Activated T-helper 2 cell treated with anti-CD3 and anti-CD28 coated beads, Interferon-gamma antibody, Interleukin-2, Interleukin-4, amounts not matched to agents 10 μg/mL and 5 μg/mL and 100 μg/mL, durations not matched to agents 14 hours and 24 hours and 36 hours (primary cell): ENCODE measurements around the gene CACFD1. TPM values are rescaled to one million over a fixed set of nuclear protein-coding genes. Genes with fewer than 3 reads are reported as not detected.
A peak's percentile ranks its signal among the peaks of the same experiment; 100 is the strongest.
"Not testable (repeated sequence)": the region's sequence is repeated elsewhere in the genome, so short reads cannot be mapped to it uniquely, and the experiment has no call there.

Experiments
- DNase-seq: peaks from one replicate; pipeline ENCODE4 v3.0.0; 2021; ENCODE audit warnings: low spot score
- H3K27ac Mint-ChIP-seq: one replicate; pipeline ENCODE4 v1.8.0; 2021; ENCODE audit warnings: mixed read lengths
- H3K27me3 Mint-ChIP-seq: one replicate; pipeline ENCODE4 v1.8.0; 2021; ENCODE audit warnings: low read depth, mixed read lengths
- H3K36me3 Mint-ChIP-seq: one replicate; pipeline ENCODE4 v1.8.0; 2021; ENCODE audit warnings: low read depth, mixed read lengths
- H3K4me1 Mint-ChIP-seq: one replicate; pipeline ENCODE4 v1.8.0; 2021; ENCODE audit warnings: low read depth, mixed read lengths
- H3K4me3 Mint-ChIP-seq: one replicate; pipeline ENCODE4 v1.8.0; 2021; ENCODE audit warnings: low read depth, mild to moderate bottlenecking, moderate library complexity, mixed read lengths
- H3K9me3 Mint-ChIP-seq: one replicate; pipeline ENCODE4 v1.8.0; 2021; ENCODE audit warnings: mixed read lengths
- intact Hi-C: fragments of 100-400 bp; cut with micrococcal nuclease; formaldehyde crosslinking; loops from one replicate; pipeline ENCODE4 v1.15.1; 2023
- total RNA-seq: library from RNA; stranded (reverse); gene quantifications from 2 replicates; pipeline ENCODE4 v1.2.3, GENCODE V29; 2022

The CACFD1 gene
- total RNA-seq, 1 donor from 2014 or later: 0.46 TPM

- no peaks in the 10 kb centered on the region for H3K36me3 Mint-ChIP-seq
- H3K27ac Mint-ChIP-seq: no peak overlapping the region
- H3K4me3 Mint-ChIP-seq: no peak overlapping the region
- H3K9me3 Mint-ChIP-seq: no peaks in the 10 kb centered on the region
- H3K4me1 Mint-ChIP-seq: no peaks in the 10 kb centered on the region
- H3K27me3 Mint-ChIP-seq: no peaks in the 10 kb centered on the region
- intact Hi-C loops: no loop called here
- no peak for DNase-seq
Measured at GRCh38 chr9:133448487-133448972, 11.2 kb upstream of the CACFD1 start.

- no peaks in the 10 kb centered on the region for H3K36me3 Mint-ChIP-seq
- no peak overlapping the region for H3K4me3 Mint-ChIP-seq
- H3K27ac Mint-ChIP-seq: no peak overlapping the region
- H3K4me1 Mint-ChIP-seq: no peaks in the 10 kb centered on the region
- no peaks in the 10 kb centered on the region for H3K9me3 Mint-ChIP-seq
- H3K27me3 Mint-ChIP-seq: no peaks in the 10 kb centered on the region
- DNase-seq: no peak
- intact Hi-C loops: no loop called here
Measured at GRCh38 chr9:133449760-133450159, 10.0 kb upstream of the CACFD1 start.

GRCh38 chr9:133451865-133452264 lies 7.9 kb upstream of the CACFD1 start:
- H3K9me3 Mint-ChIP-seq, H3K4me1 Mint-ChIP-seq, H3K27me3 Mint-ChIP-seq, H3K4me3 Mint-ChIP-seq, H3K36me3 Mint-ChIP-seq, DNase-seq, intact Hi-C loops, H3K27ac Mint-ChIP-seq: not testable (repeated sequence)

GRCh38 chr9:133452562-133452961 lies 7.2 kb upstream of the CACFD1 start:
- intact Hi-C loops: no loop called here
- H3K36me3 Mint-ChIP-seq: no peaks in the 10 kb centered on the region
- H3K9me3 Mint-ChIP-seq: no peaks in the 10 kb centered on the region

GRCh38 chr9:133453651-133454050 lies 6.1 kb upstream of the CACFD1 start:
- H3K36me3 Mint-ChIP-seq: no peaks in the 10 kb centered on the region
- no peak for DNase-seq
- no peak overlapping the region for H3K27ac Mint-ChIP-seq
- no peaks in the 10 kb centered on the region for H3K27me3 Mint-ChIP-seq
- no peaks in the 10 kb centered on the region for H3K9me3 Mint-ChIP-seq
- intact Hi-C loops: no loop called here
- no peaks in the 10 kb centered on the region for H3K4me1 Mint-ChIP-seq
- no peak overlapping the region for H3K4me3 Mint-ChIP-seq

More at GRCh38 chr9:133452562-133452961, 7.2 kb upstream of the CACFD1 start:
- Mint-ChIP-seq H3K4me1 (no peaks in the 10 kb centered on the region), H3K27ac (no peak overlapping the region), H3K4me3 (no peak overlapping the region), H3K27me3 (no peaks in the 10 kb centered on the region)
- no peak for DNase-seq

- no peak for DNase-seq
- Mint-ChIP-seq H3K4me1 (peaks cover 2% of the 10 kb centered on the region), H3K36me3 (no peaks in the 10 kb centered on the region), H3K9me3 (no peaks in the 10 kb centered on the region), H3K27ac (no peak overlapping the region), H3K4me3 (no peak overlapping the region), H3K27me3 (no peaks in the 10 kb centered on the region)
- intact Hi-C loops: no loop called here
Measured at GRCh38 chr9:133454325-133454724, 5.5 kb upstream of the CACFD1 start.

GRCh38 chr9:133454943-133455673 lies 4.7 kb upstream of the CACFD1 start:
- H3K27ac Mint-ChIP-seq: no peak overlapping the region
- no peak for DNase-seq
- H3K4me1 Mint-ChIP-seq: peaks cover 3% of the 10 kb centered on the region
- H3K36me3 Mint-ChIP-seq: no peaks in the 10 kb centered on the region
- no peaks in the 10 kb centered on the region for H3K27me3 Mint-ChIP-seq
- no peak overlapping the region for H3K4me3 Mint-ChIP-seq
- no peaks in the 10 kb centered on the region for H3K9me3 Mint-ChIP-seq
- intact Hi-C loops: no loop called here

- no peak overlapping the region for H3K4me3 Mint-ChIP-seq
- no peak overlapping the region for H3K27ac Mint-ChIP-seq
- H3K27me3 Mint-ChIP-seq: no peaks in the 10 kb centered on the region
- no peaks in the 10 kb centered on the region for H3K9me3 Mint-ChIP-seq
- intact Hi-C loops: no loop called here
- DNase-seq: no peak
- H3K4me1 Mint-ChIP-seq: peaks cover 3% of the 10 kb centered on the region
- H3K36me3 Mint-ChIP-seq: no peaks in the 10 kb centered on the region
Measured at GRCh38 chr9:133455936-133456335, 3.8 kb upstream of the CACFD1 start.

- intact Hi-C loops: no loop called here
- no peaks in the 10 kb centered on the region for H3K9me3 Mint-ChIP-seq
- DNase-seq: no peak
- no peaks in the 10 kb centered on the region for H3K36me3 Mint-ChIP-seq
- peaks cover 3% of the 10 kb centered on the region for H3K4me1 Mint-ChIP-seq
- no peak overlapping the region for H3K4me3 Mint-ChIP-seq
- no peak overlapping the region for H3K27ac Mint-ChIP-seq
- H3K27me3 Mint-ChIP-seq: peaks cover 2% of the 10 kb centered on the region
Measured at GRCh38 chr9:133456409-133456808, 3.4 kb upstream of the CACFD1 start.

GRCh38 chr9:133457233-133457632 lies 2.5 kb upstream of the CACFD1 start:
- Mint-ChIP-seq H3K27me3 (peaks cover 6% of the 10 kb centered on the region), H3K36me3 (no peaks in the 10 kb centered on the region), H3K27ac (no peak overlapping the region), H3K4me3 (no peak overlapping the region), H3K4me1 (peaks cover 3% of the 10 kb centered on the region), H3K9me3 (no peaks in the 10 kb centered on the region)
- no peak for DNase-seq
- intact Hi-C loops: no loop called here

GRCh38 chr9:133457748-133458147 lies 2.0 kb upstream of the CACFD1 start:
- H3K4me3 Mint-ChIP-seq: no peak overlapping the region
- peaks cover 3% of the 10 kb centered on the region for H3K4me1 Mint-ChIP-seq
- H3K27ac Mint-ChIP-seq: no peak overlapping the region
- no peaks in the 10 kb centered on the region for H3K36me3 Mint-ChIP-seq
- DNase-seq: no peak
- no peaks in the 10 kb centered on the region for H3K9me3 Mint-ChIP-seq
- intact Hi-C loops: no loop called here
- peaks cover 6% of the 10 kb centered on the region for H3K27me3 Mint-ChIP-seq

GRCh38 chr9:133458643-133459312 lies 1.0 kb upstream of the CACFD1 start:
- intact Hi-C loops: no loop called here
- Mint-ChIP-seq H3K9me3 (no peaks in the 10 kb centered on the region), H3K4me3 (peak overlapping the region; percentile 88), H3K27ac (no peak overlapping the region), H3K27me3 (peaks cover 6% of the 10 kb centered on the region), H3K36me3 (no peaks in the 10 kb centered on the region), H3K4me1 (peaks cover 3% of the 10 kb centered on the region)
- no peak for DNase-seq

- no peak for DNase-seq
Measured at GRCh38 chr9:133460405-133461175, 812 bp downstream of the CACFD1 start.

More at GRCh38 chr9:133460405-133461175, 812 bp downstream of the CACFD1 start:
- H3K9me3 Mint-ChIP-seq: no peaks in the 10 kb centered on the region
- no peaks in the 10 kb centered on the region for H3K36me3 Mint-ChIP-seq
- peaks cover 3% of the 10 kb centered on the region for H3K4me1 Mint-ChIP-seq
- no peak overlapping the region for H3K27ac Mint-ChIP-seq
- intact Hi-C loops: loop anchor here (2.0 kb wide), 1 partner anchor 18 kb away; the partner anchor contains the start of gene SLC2A6
- peaks cover 8% of the 10 kb centered on the region for H3K27me3 Mint-ChIP-seq
- peak overlapping the region; percentile 45 for H3K4me3 Mint-ChIP-seq
